A673 (cell line): ENCODE measurements around the gene RIMS1. TPM values are rescaled to one million over a fixed set of nuclear protein-coding genes. Genes with fewer than 3 reads are reported as not detected.

Experiments
- BruUV-seq: library from RNA; stranded (reverse); fragments of 400-500 nt; replicated peaks from 2 replicates; lab custom pipeline; 2021; lab: Mats Ljungman, UMichigan
- CTCF ChIA-PET: fragments of 300-600 bp; sonication (Branson Sonifier 250); formaldehyde crosslinking; loops from one replicate; lab custom pipeline; 2022; ENCODE audit warnings: antibody characterized with exemption; lab: Charles Lee
- POLR2A ChIA-PET: fragments of 300-600 bp; sonication (Branson Sonifier 250); formaldehyde crosslinking; loops from one replicate; lab custom pipeline; 2022; ENCODE audit warnings: antibody characterized with exemption; ENCODE audit not compliant: low non-redundant PET; lab: Charles Lee
- DNase-seq: peaks from one replicate; pipeline ENCODE4 v3.0.0-alpha.2; 2015; ENCODE audit warnings: low spot score
- H3K27ac ChIP-seq: fragments of 200-600 bp; sonication (generic); 2 replicates; pipeline ENCODE4 v1.5.1; 2016; ENCODE audit warnings: mixed run types, low read depth, mild to moderate bottlenecking, mixed read lengths, antibody characterized with exemption, low read length; ENCODE audit not compliant: poor library complexity, severe bottlenecking
- H3K27me3 ChIP-seq: fragments of 200-600 bp; sonication (generic); replicated peaks from 2 replicates; pipeline ENCODE4 v1.6.1; 2017; ENCODE audit warnings: mixed run types, low read depth, mild to moderate bottlenecking, mixed read lengths, antibody characterized with exemption, low read length; ENCODE audit not compliant: insufficient read depth, poor library complexity
- H3K36me3 ChIP-seq: fragments of 200-600 bp; sonication (generic); 2 replicates; pipeline ENCODE4 v1.6.1; 2016; ENCODE audit warnings: mixed run types, mild to moderate bottlenecking, mixed read lengths, antibody characterized with exemption, low read length; ENCODE audit not compliant: insufficient read depth, poor library complexity, severe bottlenecking
- H3K4me1 ChIP-seq: fragments of 200-600 bp; sonication (generic); 2 replicates; pipeline ENCODE4 v1.6.1; 2017; ENCODE audit warnings: mixed run types, mild to moderate bottlenecking, mixed read lengths, antibody characterized with exemption, low read length; ENCODE audit not compliant: insufficient read depth, poor library complexity, severe bottlenecking
- H3K4me3 ChIP-seq: fragments of 200-600 bp; sonication (generic); 2 replicates; pipeline ENCODE4 v1.5.1; 2016; ENCODE audit warnings: low read depth, mixed run types, mild to moderate bottlenecking, mixed read lengths, low read length; ENCODE audit not compliant: poor library complexity, severe bottlenecking
- H3K9me3 ChIP-seq: fragments of 200-600 bp; sonication (generic); 2 replicates; pipeline ENCODE4 v1.6.1; 2016; ENCODE audit warnings: mixed run types, low read depth, mild to moderate bottlenecking, mixed read lengths, antibody characterized with exemption, low read length; ENCODE audit not compliant: poor library complexity, severe bottlenecking
- EZH2 ChIP-seq: fragments of 200-600 bp; sonication (generic); IDR thresholded peaks from 2 replicates; pipeline ENCODE4 v1.6.1; 2017; ENCODE audit warnings: borderline replicate concordance, low read depth, mild to moderate bottlenecking, mixed read lengths, antibody characterized with exemption, low read length; ENCODE audit not compliant: poor library complexity, severe bottlenecking
- intact Hi-C: fragments of 100-400 bp; cut with micrococcal nuclease; formaldehyde crosslinking; loops from one replicate; pipeline ENCODE4 v1.10.0; 2022; ENCODE audit not compliant: unreplicated experiment
- total RNA-seq: library from RNA; stranded (reverse); gene quantifications from 2 replicates; pipeline ENCODE4 v1.2.3, GENCODE V29; 2021
- TF ChIP-seq, protein P1 (sequence below): fragments of 300-800, 200-600 bp; sonication (generic); conservative IDR thresholded peaks from 2 replicates; pipeline ENCODE4 v1.5.1; 2017; ENCODE audit warnings: low read depth, mild to moderate bottlenecking, antibody characterized with exemption, low read length, moderate library complexity, mixed read lengths

Gene RIMS1
- total RNA-seq, 1 experiment from 2014 or later, result 1.3 TPM

DNA sequence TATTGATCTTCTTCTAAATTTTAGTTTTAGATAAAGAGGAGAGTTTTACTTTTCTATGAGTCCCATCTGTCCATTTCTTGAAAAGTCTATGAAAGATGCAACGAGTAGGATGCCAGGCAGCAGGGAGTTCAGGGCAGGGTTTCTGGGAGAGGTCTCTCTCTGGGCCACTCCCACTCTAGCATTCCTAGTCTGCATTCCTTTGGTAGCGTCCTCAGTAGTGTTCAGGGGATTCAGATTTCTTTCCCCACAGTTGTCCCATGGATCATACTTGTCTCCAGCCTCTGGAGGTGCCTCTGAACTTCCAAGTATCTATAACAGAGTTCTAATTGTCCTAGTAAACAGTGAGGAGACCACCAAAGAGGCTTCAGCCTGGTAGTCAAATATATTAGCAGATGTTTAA lies 225.3 kb downstream of the RIMS1 start:
- DNase-seq, result no peak
- BruUV-seq, result no TSS peak
- no peaks in the 10 kb centered on the region for H3K4me1 ChIP-seq
- TF ChIP-seq, protein P1, sequence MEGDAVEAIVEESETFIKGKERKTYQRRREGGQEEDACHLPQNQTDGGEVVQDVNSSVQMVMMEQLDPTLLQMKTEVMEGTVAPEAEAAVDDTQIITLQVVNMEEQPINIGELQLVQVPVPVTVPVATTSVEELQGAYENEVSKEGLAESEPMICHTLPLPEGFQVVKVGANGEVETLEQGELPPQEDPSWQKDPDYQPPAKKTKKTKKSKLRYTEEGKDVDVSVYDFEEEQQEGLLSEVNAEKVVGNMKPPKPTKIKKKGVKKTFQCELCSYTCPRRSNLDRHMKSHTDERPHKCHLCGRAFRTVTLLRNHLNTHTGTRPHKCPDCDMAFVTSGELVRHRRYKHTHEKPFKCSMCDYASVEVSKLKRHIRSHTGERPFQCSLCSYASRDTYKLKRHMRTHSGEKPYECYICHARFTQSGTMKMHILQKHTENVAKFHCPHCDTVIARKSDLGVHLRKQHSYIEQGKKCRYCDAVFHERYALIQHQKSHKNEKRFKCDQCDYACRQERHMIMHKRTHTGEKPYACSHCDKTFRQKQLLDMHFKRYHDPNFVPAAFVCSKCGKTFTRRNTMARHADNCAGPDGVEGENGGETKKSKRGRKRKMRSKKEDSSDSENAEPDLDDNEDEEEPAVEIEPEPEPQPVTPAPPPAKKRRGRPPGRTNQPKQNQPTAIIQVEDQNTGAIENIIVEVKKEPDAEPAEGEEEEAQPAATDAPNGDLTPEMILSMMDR, result no peak
- no peak overlapping the region for H3K27ac ChIP-seq
- CTCF ChIA-PET, result no interaction called here
- no peak overlapping the region for H3K4me3 ChIP-seq
- POLR2A ChIA-PET, result no interaction called here
- intact Hi-C loops, result no loop called here
- H3K27me3 ChIP-seq, result no peaks in the 10 kb centered on the region
- H3K36me3 ChIP-seq, result no peaks in the 10 kb centered on the region
- H3K9me3 ChIP-seq, result no peaks in the 10 kb centered on the region

DNA sequence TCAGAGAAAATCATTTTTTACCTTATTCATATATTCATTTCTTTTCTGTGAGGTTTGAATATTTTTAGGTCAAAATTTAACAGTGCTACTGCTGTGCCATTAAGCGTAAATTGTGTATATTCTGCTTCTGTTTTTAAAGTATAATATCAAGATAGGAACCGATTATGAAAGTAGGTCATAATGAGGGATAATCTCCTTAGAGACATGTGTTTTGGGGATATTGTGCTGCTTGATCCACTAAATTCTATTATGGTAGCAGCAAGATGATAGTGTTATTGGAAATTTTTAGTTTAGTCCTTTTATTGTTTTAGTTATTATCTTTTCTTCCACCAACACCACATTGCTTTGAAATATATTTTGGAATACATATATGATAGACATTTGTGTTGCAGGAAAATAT lies 244.0 kb downstream of the RIMS1 start:
- intact Hi-C loops, result no loop called here

DNA sequence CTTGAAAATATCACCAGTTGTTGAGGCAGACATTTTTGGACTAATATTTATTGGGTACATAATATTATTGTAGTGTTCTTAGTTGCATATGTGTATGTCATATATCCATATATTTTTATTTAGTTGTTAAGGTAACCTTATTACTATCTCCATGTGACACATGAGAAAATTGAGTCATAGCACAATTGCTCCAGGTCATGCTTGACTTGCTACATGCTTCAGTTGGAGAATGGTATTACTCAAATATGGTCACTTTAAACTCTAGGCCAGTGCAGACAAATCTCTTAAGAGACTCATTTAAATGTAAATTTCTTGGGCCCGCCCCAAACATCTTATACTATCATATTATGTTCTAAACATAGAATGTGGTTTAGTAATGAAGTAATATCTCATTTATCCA lies 246.1 kb downstream of the RIMS1 start:
- ChIA-PET CTCF (no interaction called here), POLR2A (no interaction called here)
- DNase-seq, result no peak
- no TSS peak for BruUV-seq
- no peaks in the 10 kb centered on the region for H3K36me3 ChIP-seq
- no peak overlapping the region for H3K27ac ChIP-seq
- no peak for TF ChIP-seq EZH2
- TF ChIP-seq, protein P1, result no peak
- H3K4me3 ChIP-seq, result no peak overlapping the region
- H3K9me3 ChIP-seq, result no peaks in the 10 kb centered on the region
- H3K27me3 ChIP-seq, result no peaks in the 10 kb centered on the region
- no peaks in the 10 kb centered on the region for H3K4me1 ChIP-seq
- intact Hi-C loops, result no loop called here

More for the DNA sequence above, 244.0 kb downstream of the RIMS1 start:
- Histone ChIP-seq H3K27me3 (no peaks in the 10 kb centered on the region), H3K4me3 (no peak overlapping the region), H3K36me3 (no peaks in the 10 kb centered on the region), H3K4me1 (no peaks in the 10 kb centered on the region), H3K9me3 (no peaks in the 10 kb centered on the region), H3K27ac (no peak overlapping the region)
- TF ChIP-seq, protein P1, result no peak
- TF ChIP-seq EZH2, result no peak
- ChIA-PET POLR2A (no interaction called here), CTCF (no interaction called here)
- no peak for DNase-seq
- no TSS peak for BruUV-seq
